SK-N-SH (cell line): ENCODE data around the gene NDUFS6. TPM values are rescaled to one million over a fixed set of nuclear protein-coding genes. Genes with fewer than 3 reads are reported as not detected.
A peak's percentile ranks its signal among the peaks of the same experiment; 100 is the strongest.

ENCODE experiments used
- CTCF ChIA-PET: fragments of 300-600, 350-600 bp; formaldehyde crosslinking; extraction: SDS; loops from one replicate; lab custom pipeline; 2021; lab: Yijun Ruan, JAX
- POLR2A ChIA-PET: fragments of 350-600 bp; sonication (Branson Sonifier 250); formaldehyde crosslinking; extraction: SDS; loops from one replicate; lab custom pipeline; 2020; ENCODE audit warnings: antibody characterized with exemption, inconsistent platforms; lab: Yijun Ruan, JAX
- DNase-seq: peaks from one replicate; pipeline ENCODE4 v3.0.0; 2012
- H2AFZ ChIP-seq: fragments of 200-600 bp; sonication (generic); 2 replicates; pipeline ENCODE4 v1.8.1; 2016; ENCODE audit warnings: antibody characterized with exemption, mild to moderate bottlenecking, low read depth
- H3F3A ChIP-seq: fragments of 200-600 bp; sonication (generic); replicated peaks from 2 replicates; pipeline ENCODE3; 2016; ENCODE audit warnings: antibody characterized with exemption, mild to moderate bottlenecking; ENCODE audit not compliant: insufficient read depth
- H3K27ac ChIP-seq, 2 experiments: fragments of 200-500 bp in 1 of 2; fragments of 200-600 bp in 1 of 2; sonication (Bioruptor generic) in 1 of 2; sonication (generic), shearing (Covaris generic) in 1 of 2; 2 replicates each; pipeline versions ENCODE4 v1.5.1 to v1.6.1; 2014 to 2016; ENCODE audit warnings: low read depth in 2 of 2, inconsistent platforms in 1 of 2, low read length in 1 of 2, mild to moderate bottlenecking in 1 of 2, mixed read lengths in 1 of 2
- H3K27me3 ChIP-seq: fragments of 200-600 bp; sonication (generic), shearing (Covaris generic); 2 replicates; pipeline ENCODE4 v1.6.1; 2016; ENCODE audit warnings: mixed run types; ENCODE audit not compliant: insufficient read depth
- H3K36me3 ChIP-seq, 2 experiments: fragments of 200-500 bp in 1 of 2; fragments of 200-600 bp in 1 of 2; sonication (Bioruptor generic) in 1 of 2; sonication (generic) in 1 of 2; replicated peaks in 1 of 2; 2 replicates each; pipeline versions ENCODE3 to v1.5.1; 2014 to 2016; ENCODE audit warnings: low read length in 1 of 2, mild to moderate bottlenecking in 1 of 2; ENCODE audit not compliant: insufficient read depth in 2 of 2, control insufficient read depth in 1 of 2
- H3K4me1 ChIP-seq, 2 experiments: fragments of 200-500 bp in 1 of 2; fragments of 200-600 bp in 1 of 2; sonication (Bioruptor generic) in 1 of 2; sonication (generic), shearing (Covaris generic) in 1 of 2; 2 replicates each; pipeline versions ENCODE4 v1.5.1 to v1.6.1; 2014 to 2016; ENCODE audit warnings: low read depth in 1 of 2, low read length in 1 of 2, mixed run types in 1 of 2; ENCODE audit not compliant: insufficient read depth in 2 of 2, control insufficient read depth in 1 of 2
- H3K4me2 ChIP-seq: fragments of 200-600 bp; sonication (generic), shearing (Covaris generic); 2 replicates; pipeline ENCODE4 v1.6.1; 2017; ENCODE audit warnings: mixed run types
- H3K4me3 ChIP-seq, 2 experiments: fragments of 200-500 bp in 1 of 2; fragments of 200-600 bp in 1 of 2; sonication (Bioruptor generic) in 1 of 2; sonication (generic), shearing (Covaris generic) in 1 of 2; 2 replicates each; pipeline versions ENCODE4 v1.5.1 to v1.8.1; 2014 to 2016; ENCODE audit warnings: low read depth in 2 of 2, inconsistent platforms in 1 of 2, low read length in 1 of 2, mild to moderate bottlenecking in 1 of 2, mixed read lengths in 1 of 2, moderate library complexity in 1 of 2
- H3K79me2 ChIP-seq: fragments of 200-600 bp; sonication (generic); 2 replicates; pipeline ENCODE4 v1.8.1; 2017; ENCODE audit warnings: mild to moderate bottlenecking; ENCODE audit not compliant: insufficient read depth
- H3K9ac ChIP-seq: fragments of 200-600 bp; sonication (generic); 2 replicates; pipeline ENCODE4 v1.6.1; 2017; ENCODE audit warnings: mixed run types
- H3K9me2 ChIP-seq: fragments of 200-600 bp; sonication (generic); 2 replicates; pipeline ENCODE4 v1.6.1; 2017; ENCODE audit warnings: mixed run types
- H3K9me3 ChIP-seq: fragments of 200-600 bp; sonication (generic); 2 replicates; pipeline ENCODE4 v1.6.1; 2017; ENCODE audit warnings: mixed run types, mild to moderate bottlenecking, moderate library complexity
- H4K20me1 ChIP-seq: fragments of 200-600 bp; sonication (generic); 2 replicates; pipeline ENCODE4 v1.6.1; 2017; ENCODE audit warnings: mild to moderate bottlenecking, mixed run types; ENCODE audit not compliant: insufficient read depth
- CHD2 ChIP-seq: fragments of 150-350 bp; IDR thresholded peaks from 2 replicates; pipeline ENCODE4 v1.6.1; 2018; ENCODE audit warnings: low read length; ENCODE audit not compliant: partially characterized antibody
- CTCF ChIP-seq: fragments of 200-600 bp; sonication (generic); IDR thresholded peaks from 2 replicates; pipeline ENCODE4 v1.6.1; 2017; ENCODE audit warnings: antibody characterized with exemption, mild to moderate bottlenecking, moderate library complexity
- EZH2phosphoT487 ChIP-seq: fragments of 200-600 bp; sonication (generic); IDR thresholded peaks from 2 replicates; pipeline ENCODE4 v1.6.1; 2017; ENCODE audit warnings: low read depth, mixed run types, mild to moderate bottlenecking, antibody characterized with exemption, moderate library complexity, borderline replicate concordance
- FOXJ3 ChIP-seq: sonication (generic); formaldehyde crosslinking; IDR thresholded peaks from 2 replicates; pipeline ENCODE4 v1.5.1; 2020; ENCODE audit warnings: mild to moderate bottlenecking, missing genetic modification reagents
- FOXM1 ChIP-seq: IDR thresholded peaks from 2 replicates; pipeline ENCODE4 v1.4.0; 2012; ENCODE audit warnings: low read depth, mild to moderate bottlenecking
- GATA2 ChIP-seq: sonication (generic); formaldehyde crosslinking; IDR thresholded peaks from 2 replicates; pipeline ENCODE4 v1.5.0; 2020; ENCODE audit warnings: mild to moderate bottlenecking, missing genetic modification reagents
- MXI1 ChIP-seq: IDR thresholded peaks from 2 replicates; pipeline ENCODE4 v1.6.1; 2012; ENCODE audit warnings: mild to moderate bottlenecking, low read depth, low read length, improper control_type of control experiment
- NFIC ChIP-seq: IDR thresholded peaks from 2 replicates; pipeline ENCODE4 v1.4.0; 2012; ENCODE audit warnings: borderline replicate concordance
- POLR2AphosphoS5 ChIP-seq: IDR thresholded peaks from 2 replicates; pipeline ENCODE4 v1.6.1; 2012; ENCODE audit warnings: low read depth, low read length
- REST ChIP-seq: IDR thresholded peaks from 2 replicates; pipeline ENCODE4 v1.6.1; 2012; ENCODE audit warnings: mild to moderate bottlenecking, low read depth, low read length, moderate library complexity
- RXRA ChIP-seq: IDR thresholded peaks from 2 replicates; pipeline ENCODE4 v1.4.0; 2012; ENCODE audit warnings: low read depth, mild to moderate bottlenecking, borderline replicate concordance
- SMC3 ChIP-seq: IDR thresholded peaks from 2 replicates; pipeline ENCODE4 v1.6.1; 2012; ENCODE audit warnings: low read depth, low read length, improper control_type of control experiment
- TCF12 ChIP-seq: IDR thresholded peaks from 2 replicates; pipeline ENCODE4 v1.4.0; 2012
- TEAD4 ChIP-seq: IDR thresholded peaks from 2 replicates; pipeline ENCODE4 v1.4.0; 2012; ENCODE audit warnings: mild to moderate bottlenecking, borderline replicate concordance; ENCODE audit not compliant: insufficient read depth
- ZBTB33 ChIP-seq: IDR thresholded peaks from 2 replicates; pipeline ENCODE4 v1.4.0; 2012; ENCODE audit warnings: low read depth, borderline replicate concordance
- WGBS: methylation state at CpG from one replicate; pipeline ENCODE4 v1.1.6; 2017; ENCODE audit warnings: low lambda C conversion rate; 5-methylcytosine and 5-hydroxymethylcytosine counted together
- polyA plus RNA-seq, 3 experiments: library from polyadenylated mRNA; depleted of rRNA; stranded (reverse); fragments of >200 nt; gene quantifications; 2 replicates each; pipeline ENCODE4 v1.2.3, GENCODE V29; 2012

The NDUFS6 gene
- polyA plus RNA-seq, 1 of the 3 experiments (the other 2 are of a cell fraction), result 316 TPM

- no peak overlapping the region for H2AFZ ChIP-seq
- POLR2A ChIA-PET, result no interaction called here
- H3K27ac ChIP-seq, result peak overlapping the region in 1 of 2 experiments; percentile 24; a peak in 2 of 4 replicates
- TF ChIP-seq EZH2phosphoT487 (no peak), REST (no peak), NFIC (no peak), MXI1 (no peak), SMC3 (no peak), CTCF (no peak), CHD2 (no peak), ZBTB33 (no peak), FOXM1 (no peak), TCF12 (no peak), GATA2 (CRISPR knock-in tag) (no peak), FOXJ3 (CRISPR knock-in tag) (no peak), TEAD4 (no peak), RXRA (no peak), POLR2AphosphoS5 (no peak)
- H3K36me3 ChIP-seq, result peaks cover 30 to 36% of the 10 kb centered on the region in 2 experiments
- no peaks in the 10 kb centered on the region for H4K20me1 ChIP-seq
- no peaks in the 10 kb centered on the region for H3K27me3 ChIP-seq
- CTCF ChIA-PET, result no interaction called here
- H3F3A ChIP-seq, result no peaks in the 10 kb centered on the region
- peak overlapping the region; percentile 70 to 75 for H3K4me3 ChIP-seq
- H3K4me1 ChIP-seq, result peaks cover 0 to 27% of the 10 kb centered on the region in 2 experiments; a peak in 2 of 4 replicates
- WGBS, result 3% methylated on average over 7 of the region's 35 CpGs
- DNase-seq, result no peak
- H3K9ac ChIP-seq, result peak overlapping the region; percentile 73
- no peaks in the 10 kb centered on the region for H3K9me3 ChIP-seq
- peaks cover 49% of the 10 kb centered on the region for H3K79me2 ChIP-seq
- H3K9me2 ChIP-seq, result no peaks in the 10 kb centered on the region
- H3K4me2 ChIP-seq, result peak overlapping the region; percentile 93
Measured at GRCh38 chr5:1799110-1799601, 2.1 kb upstream of the NDUFS6 start.
